Activated naive CD4-positive, alpha-beta T cell (primary cell): ENCODE results near the gene COQ8A.

Experiments
- DNase-seq, 4 experiments: peaks; one replicate each; lab custom pipeline; 2025; lab: John Stamatoyannopoulos, UW

Gene COQ8A

DNA sequence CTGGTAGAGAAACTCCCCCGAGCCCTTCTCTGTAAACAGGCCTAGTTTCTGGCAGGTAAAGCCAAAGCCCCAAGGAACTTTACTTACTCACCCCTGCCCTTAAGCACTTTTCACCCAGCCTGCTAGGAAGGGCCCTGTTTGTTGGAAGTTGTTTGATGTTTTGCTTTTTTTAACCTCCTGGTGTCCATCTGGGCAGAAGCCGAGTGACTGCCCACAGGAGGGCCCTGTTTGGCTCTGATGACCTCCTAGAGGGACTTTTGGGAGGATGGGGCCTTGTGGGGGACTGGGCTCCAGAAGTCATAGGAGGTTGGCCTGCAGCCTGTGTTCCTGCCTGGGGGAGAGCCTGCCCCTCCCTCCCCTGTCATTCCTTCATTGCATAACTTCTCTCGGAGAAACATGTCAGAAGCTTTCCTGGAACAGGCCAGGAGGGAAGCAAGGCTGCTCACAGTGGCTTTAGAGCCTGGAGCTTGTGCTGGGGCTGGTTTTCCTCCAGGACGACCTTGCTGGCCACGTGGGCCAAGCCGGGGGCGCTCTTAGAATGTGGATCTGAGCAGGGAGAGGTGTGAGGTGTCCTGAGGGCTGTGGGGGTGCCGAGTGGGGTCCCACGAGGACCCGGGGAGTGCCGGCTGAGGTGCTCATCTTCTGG lies 33.9 kb downstream of the COQ8A start:
- no peak for DNase-seq

DNA sequence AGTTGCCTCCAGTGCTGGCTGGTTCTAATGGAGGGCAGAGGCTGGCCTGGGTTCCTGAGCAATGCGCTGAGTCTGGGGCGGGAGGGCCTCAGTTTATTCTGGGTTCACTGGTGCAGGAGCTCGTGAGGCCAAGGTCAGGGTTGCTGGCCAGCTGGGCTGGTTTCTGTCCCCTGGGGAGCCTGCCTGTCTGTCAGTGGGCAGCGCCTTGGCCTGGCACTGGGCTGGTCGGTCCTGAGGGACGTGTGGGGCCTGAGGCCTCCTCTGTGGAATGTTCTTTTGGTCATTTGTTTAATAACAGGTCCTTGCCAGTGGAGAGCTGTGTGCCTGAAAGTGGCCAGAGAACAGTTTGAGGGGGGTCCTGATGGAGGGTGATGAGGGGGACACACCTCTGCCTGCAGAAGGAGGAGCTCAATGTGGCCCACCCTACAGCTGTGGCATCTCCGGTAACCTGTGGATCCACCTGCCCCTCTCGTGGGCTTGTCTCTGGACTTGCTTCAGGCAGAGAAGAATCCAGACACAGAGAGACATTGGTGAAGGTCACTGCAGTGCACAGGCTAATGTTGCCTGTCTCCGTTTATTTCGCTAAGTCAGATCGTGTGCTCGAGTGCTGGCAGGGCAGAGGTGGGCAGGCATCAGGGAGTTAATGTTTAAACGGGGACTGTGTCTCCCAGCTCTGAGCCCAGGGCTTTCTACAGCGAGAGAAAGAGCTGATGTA lies 34.6 kb downstream of the COQ8A start:
- no peak for DNase-seq

DNA sequence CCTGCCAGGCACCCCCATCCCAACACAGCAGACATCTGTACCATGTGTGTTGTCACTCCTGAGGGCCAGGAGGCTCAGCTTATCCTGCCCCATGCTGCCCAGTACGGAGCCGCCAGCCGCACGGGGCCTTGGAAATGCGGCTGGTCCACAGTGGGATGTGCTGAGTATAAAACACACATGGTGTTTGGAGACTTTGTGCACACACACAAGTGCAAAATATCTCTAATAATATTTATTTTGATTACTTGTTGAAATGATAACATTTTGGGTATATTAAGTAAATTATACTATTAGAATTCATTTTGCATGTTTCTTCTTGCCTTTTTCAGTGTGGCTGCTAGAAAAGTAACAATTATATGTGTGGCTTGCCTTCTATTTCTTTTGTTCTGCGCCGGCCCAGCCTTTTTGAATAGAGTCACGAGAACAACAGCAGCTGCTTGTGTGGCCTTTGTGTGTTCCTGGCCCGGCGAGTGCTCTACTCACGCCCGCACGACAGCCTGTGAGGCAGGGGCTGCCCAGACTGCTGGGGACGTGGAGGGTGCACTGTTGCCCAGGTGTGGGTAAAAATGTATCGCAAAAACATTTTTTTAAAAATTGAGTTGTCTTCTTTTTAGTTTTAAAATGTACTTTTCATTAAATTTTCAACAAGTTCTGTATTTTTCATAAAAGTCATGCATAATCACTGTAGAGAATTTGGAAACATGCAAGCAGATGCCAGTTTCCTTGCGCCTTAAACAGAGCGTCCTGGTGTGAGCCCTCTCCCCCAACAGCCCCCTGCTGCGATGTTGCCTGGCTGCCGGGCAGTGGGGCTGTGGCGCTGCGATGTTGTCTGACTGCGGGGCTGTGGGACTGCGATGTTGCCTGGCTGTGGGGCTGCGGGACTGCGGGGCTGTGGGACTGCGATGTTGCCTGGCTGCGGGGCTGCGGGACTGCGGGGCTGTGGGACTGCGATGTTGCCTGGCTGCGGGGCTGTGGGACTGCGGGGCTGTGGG lies 35.5 kb downstream of the COQ8A start:
- no peak for DNase-seq

DNA sequence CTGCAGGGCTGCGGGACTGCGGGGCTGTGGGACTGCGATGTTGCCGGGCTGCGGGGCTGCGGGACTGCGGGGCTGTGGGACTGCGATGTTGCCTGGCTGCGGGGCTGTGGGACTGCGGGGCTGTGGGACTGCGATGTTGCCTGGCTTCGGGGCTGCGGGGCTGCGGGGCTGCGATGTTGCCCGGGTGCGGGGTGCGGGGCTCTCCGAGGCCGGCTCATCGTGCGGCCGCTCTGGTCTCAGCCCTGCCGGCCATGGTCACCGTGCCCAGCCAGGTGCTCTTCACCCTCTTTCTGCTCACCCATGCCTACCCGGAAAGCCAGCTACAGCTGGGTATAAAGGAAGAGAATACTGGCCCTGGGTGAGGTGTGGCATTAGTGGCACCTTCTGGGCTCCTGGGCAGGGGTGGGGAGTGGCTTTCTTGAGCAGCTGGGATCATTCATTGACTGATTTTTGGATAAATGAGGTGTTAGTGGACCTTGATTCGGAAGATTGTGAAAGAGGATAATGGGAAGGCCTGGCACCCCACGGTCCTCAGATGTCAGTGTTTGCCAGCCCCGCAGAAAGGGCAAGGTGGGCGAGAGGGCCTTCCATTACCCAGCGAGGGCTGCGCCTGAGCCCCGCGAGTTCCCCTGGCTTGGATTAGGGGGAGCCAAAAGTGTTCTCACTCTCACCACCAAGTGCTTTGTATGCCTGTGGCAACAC lies 36.3 kb downstream of the COQ8A start:
- no peak for DNase-seq

DNA sequence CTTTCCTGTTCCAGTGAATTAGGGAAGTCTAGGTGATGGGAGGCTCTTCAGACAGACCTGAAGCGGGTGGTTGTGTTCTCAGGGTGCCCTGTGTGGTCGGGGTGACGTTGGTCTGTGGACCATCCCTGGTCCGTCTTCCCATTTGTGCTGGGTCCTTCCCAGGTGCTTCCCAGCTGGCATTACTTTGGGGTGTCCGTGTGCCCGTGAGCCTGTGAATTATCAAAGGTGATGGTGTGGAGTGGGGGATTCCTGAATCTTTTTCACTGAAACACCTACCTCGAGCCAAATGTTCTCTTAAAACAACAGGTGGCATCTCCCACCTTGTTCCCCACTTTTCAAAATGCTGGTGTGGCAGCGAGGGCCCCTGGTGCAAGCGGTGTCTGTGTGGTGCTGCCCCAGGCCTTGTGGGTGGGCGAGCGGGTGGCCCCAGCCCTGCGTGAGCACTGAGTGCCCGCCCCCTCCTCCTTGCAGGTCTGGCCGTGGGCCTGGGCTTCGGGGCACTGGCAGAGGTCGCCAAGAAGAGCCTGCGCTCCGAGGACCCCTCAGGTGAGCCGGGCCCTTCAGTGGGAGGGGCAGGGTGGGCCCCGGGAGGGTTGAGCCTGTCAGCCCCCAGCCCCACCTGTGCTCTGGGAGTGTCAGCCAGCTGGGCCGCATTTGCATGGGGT lies 37.0 kb downstream of the COQ8A start:
- DNase-seq: no peak

DNA sequence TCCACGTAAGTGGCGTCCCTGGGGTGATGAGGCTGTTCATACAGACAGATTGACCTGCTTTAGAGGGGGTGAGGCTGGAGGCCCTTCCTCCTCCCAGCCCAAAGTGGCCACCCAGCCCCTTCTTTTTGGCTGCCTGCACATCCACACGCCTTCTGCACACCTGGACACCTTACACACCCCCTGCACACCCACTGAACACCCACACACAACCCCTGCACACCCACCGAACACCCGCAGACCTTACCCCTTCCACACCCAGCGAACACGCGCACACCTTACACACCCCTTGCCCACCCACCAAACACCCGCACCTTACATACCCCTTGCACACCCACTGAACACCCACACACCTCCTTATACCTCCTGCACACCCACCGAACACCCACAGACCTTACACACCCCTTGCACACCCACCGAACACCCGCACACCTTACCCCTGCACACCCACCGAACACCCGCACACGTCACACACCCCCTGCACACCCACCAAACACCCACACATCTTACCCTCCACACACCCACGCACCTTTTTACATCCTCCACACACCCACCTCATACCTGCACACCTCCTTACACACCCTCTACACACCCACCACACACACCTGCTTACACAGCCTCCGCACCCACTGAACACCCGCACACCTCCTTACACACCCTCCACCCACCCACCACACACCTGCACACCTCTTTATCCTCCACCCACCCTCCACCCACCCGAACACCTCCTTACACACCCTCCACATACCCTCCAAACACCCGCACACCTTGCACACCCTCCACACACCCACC lies 37.7 kb downstream of the COQ8A start:
- DNase-seq: no peak

DNA sequence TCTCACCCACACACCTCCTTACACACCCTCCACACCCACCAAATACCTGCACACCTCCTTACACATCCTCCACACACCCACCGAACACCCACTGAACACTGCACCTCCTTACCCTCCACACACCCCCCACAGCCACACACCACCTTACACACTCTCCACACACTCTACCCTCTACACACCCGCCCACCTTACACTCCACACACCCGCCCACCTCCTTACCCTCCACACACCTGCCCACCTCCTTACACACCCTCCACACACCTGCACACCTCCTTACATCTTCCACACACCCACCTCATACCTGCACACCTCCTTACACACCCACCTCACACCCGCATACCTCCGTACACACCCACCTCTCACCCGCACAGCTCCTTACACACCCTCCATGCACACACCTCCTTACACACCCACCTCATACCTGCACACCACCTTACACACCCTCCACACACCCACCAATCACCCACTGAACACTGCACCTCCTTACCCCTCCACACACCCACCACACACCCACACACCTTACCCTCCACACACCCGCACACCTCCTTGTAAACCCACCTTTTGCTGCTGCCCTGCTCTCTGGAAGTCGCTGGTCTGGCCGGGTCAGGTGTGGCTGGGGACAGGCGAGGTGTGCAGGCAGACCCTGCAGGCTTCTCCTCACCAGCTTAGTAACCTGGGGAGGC lies 38.5 kb downstream of the COQ8A start:
- DNase-seq: no peak

DNA sequence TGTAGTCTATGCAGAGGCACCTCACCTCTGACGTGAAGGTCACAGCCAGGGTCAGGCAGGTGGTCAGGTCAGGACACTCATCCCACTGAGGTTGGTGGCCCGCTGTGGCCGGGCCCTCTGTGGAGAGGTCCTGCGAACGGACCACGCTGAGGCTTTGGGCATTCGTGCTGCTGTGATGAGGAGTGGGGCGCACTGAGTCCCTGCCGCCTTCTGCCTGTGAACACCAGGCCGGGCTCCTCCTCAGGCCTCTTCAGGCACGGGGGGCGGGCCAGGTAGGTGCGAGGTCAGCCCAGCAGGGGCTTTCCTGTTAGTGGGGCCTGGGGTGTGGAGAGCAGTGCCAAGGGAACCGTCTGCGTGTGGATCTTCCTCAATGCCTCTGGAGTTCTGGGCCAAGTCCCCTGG lies 39.0 kb downstream of the COQ8A start:
- no peak for DNase-seq

DNA sequence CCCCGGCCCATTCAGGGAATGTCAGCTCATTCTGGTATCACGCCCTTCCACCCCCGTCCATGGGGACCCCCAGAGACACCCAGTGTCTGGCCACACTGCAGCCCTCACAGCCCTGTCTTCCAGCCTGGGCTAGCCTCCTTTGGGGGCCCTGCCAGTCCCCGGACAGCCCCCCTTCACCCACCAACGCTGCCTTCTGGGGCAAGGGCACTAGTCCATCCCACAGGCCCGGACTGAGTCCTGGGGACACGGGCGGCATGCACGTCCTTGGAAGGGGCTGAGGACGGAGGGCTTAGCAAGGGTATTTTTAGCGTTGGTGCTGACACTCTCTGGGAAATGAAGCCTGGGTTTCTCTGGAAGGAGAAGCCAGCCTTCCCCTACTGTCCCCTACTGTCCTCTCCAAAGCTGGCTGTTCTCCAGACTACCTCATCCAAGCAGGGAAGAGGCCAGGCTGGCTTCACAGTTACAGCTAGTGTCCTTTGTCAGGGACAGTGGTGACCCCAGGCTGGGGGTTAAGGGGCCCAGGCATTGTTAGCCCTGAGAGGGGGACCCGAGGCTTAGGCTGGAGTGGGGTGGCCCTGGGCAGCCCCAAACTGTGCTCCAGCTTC lies 39.5 kb downstream of the COQ8A start:
- no peak for DNase-seq

DNA sequence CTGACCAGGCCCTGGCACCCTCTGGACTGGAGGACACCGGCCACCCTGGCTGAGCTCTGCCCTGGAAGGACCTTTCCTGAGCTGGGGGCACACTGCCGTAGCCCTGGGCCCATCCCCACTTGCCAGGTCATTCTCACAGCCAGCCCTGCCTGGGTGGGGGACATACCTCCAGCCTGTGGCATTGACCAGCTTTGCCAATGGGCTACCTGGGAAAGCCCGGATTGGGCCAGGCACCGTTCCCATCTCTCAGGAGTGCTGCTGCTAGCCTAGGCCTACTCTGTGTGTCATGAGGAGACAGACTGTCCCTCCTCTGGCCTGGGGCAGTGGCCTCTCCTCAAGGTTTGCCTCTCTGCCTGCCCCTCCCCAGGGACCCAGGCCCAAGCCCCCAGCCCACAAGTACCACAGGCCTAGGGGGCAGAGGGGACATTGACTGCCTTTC lies 40.0 kb downstream of the COQ8A start:
- DNase-seq: no peak

DNA sequence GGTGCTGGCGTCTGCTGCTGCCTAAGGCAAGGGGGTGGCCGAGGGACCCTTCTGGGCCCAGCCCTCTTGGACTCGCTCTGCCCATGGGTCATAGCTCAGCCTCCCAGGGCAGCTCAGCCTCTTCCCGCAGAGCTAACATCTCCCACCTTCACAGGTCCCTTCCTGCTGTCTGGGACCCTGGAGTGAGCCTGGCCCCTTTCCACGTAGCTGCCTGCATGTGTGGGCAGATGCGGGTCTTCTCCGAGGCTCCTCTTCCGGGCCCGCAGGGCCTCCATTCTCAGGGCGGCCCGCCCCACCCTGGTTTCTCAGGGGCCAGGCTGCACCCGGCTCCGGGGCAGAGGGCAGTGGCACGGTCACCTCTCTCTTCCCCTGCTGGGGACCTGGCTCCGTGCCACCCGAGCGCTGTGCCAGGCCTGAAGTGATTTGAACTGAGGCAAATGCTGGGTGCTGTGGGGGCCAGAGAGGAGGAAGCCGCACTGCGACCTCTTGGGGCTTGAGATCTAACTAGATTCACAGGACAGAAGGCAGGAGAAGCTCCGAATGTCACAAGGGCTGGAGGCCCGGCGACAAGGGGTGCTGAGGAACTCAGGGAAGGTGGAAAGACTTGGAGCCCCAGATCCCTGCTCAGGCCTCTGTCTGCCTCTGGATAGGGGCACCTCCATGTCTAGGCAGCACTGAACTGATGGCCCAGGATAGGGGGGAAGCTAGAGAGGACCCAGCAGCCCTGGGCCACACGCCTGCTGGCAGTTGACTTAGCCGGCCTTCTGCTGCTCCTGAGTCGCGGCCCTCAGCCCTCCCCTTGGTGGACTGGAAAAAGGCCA lies 40.7 kb downstream of the COQ8A start:
- no peak for DNase-seq

DNA sequence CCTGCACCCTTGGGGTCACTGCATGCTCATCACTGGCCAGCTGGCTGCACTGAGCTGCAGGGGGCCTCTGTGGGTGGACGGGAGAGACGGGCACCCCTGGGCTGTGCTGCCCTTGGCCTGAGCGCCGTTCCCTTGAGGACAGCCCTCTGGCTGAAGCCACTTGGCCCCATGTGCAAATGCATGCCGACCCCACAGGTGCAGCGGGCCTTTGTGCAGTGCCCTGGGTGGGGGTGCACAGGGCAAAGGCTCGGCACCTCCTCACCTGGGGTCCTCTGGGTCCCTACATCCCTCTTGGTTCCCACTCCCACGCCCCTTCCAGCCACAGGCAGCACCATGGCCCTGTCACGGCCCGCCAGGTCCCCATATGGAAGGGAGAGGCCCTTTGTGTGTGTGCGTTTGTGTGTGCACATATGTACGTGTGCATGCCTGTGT lies 41.3 kb downstream of the COQ8A start:
- no peak for DNase-seq

DNA sequence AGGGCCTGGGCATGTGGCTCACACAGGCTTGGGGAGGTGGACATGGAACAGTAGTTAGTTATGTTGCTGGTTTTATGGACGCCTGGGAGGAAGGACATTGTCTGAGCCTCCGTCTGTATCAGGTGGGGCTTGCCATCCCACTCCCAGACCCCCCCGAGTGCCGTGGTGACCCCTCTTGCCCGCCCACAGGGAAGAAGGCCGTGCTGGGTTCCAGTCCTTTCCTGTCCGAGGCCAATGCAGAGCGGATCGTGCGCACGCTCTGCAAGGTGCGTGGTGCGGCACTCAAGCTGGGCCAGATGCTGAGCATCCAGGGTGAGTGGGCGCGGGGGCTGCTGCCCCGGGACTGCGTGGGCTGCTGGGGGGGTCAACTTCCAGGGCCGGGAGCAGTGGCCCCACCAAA lies 41.7 kb downstream of the COQ8A start:
- no peak for DNase-seq

DNA sequence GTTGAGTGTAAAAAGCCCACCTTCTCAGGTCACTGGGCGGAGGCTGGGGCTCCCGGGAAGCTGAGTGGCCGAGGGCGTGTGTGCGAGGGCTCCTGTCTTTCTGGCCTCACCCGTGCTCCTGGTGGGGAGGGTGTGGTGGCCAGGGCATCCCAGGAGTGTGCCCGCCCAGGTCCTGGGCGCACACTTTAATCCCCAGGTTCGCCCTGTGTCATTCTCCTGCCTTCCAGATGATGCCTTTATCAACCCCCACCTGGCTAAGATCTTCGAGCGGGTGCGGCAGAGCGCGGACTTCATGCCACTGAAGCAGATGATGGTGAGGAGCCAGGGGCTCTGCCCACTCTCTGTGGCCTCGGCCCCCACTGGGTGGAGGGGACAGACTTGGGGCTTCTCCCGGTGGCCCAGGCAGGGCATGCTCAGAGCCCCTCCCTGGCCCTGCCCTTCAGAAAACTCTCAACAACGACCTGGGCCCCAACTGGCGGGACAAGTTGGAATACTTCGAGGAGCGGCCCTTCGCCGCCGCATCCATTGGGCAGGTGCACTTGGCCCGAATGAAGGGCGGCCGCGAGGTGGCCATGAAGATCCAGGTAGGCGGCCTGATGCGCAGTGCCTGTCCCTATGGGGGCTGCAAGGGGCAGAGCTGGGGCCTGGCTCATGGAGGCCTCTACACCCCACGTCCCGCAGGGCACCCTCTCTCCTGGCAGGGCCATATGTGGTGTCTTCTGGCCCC lies 42.5 kb downstream of the COQ8A start:
- DNase-seq: no peak

DNA sequence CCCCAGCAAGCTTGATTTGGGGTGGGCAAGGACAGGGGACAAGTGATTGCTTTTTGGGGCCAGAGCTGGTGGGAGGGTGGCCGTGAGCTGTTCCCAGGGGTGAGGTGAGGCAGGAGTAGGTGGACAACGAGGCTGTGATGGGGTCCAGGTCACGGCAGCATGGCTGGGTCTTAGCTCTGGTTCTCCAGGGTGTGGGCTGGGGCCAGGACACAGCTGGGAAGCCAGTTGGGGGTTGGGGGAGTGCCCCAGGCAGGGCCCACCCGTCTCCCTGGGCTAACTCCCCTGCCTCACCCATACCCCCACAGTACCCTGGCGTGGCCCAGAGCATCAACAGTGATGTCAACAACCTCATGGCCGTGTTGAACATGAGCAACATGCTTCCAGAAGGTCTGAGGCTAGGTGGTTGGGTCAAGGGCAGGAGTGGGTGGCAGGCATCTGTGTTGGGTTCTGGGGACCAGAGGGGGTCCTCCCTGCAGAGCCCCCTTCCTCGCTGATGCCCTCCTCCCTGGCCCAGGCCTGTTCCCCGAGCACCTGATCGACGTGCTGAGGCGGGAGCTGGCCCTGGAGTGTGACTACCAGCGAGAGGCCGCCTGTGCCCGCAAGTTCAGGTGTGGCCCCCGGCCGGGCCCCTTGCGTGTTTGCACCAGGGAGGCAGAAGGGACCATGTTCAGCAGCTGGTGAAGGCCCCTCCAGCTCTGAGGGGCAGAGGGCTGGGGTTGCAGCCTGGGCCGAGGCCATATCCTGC lies 43.3 kb downstream of the COQ8A start:
- no peak for DNase-seq

DNA sequence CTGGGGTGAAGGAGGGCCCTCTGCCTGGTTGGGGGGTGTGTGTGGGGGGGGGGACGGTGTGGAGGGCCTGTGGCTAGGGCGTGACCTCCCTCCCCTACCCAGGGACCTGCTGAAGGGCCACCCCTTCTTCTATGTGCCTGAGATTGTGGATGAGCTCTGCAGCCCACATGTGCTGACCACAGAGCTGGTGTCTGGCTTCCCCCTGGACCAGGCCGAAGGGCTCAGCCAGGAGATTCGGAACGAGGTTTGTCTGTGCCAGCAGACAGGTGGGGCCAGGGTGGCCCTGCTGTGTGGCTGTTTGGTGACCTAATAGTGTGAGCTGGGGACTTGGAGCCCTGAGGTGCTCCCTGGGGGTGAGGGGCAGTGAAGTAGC lies 43.9 kb downstream of the COQ8A start:
- DNase-seq: no peak

DNA sequence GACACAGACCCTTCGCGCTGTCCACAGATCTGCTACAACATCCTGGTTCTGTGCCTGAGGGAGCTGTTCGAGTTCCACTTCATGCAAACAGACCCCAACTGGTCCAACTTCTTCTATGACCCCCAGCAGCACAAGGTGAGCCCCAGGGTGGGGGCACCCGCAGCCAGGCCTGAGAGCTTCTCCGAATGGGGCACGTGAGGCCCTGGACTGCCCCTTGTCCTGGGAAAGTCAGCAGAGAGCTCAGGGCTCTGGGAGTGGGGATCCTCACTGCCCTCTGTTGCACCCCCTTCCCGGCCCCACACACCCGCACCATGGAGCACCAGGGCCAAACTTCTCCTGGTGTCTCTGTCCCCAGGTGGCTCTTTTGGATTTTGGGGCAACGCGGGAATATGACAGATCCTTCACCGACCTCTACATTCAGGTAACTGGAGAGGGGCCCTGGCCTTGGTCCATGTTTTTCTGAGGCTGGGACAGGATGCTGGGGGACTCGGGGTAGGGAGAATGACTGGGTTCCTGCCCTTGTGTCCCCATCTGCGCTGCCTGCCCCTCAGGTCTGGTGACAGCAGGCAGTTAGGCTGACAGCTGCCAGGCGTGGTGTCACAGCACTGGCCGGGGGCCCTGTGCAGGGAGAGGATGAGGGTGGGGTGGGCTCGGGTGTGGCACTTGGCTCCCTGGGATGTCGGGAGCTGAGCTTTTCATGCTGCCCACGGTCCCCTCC lies 44.6 kb downstream of the COQ8A start:
- no peak for DNase-seq
